22Rv1 (cell line): ENCODE results near the gene NUDT9.
"Not testable (repeated sequence)": the region's sequence is repeated elsewhere in the genome, so short reads cannot be mapped to it uniquely, and the experiment has no call there.

ENCODE experiments used
- ZFX ChIP-seq: fragments of 450-650 bp; IDR thresholded peaks from 2 replicates; pipeline ENCODE4 v1.6.1; 2017; ENCODE audit warnings: antibody characterized with exemption, borderline replicate concordance
- TF ChIP-seq, protein P1 (sequence below): fragments of 450-650 bp; IDR thresholded peaks from 2 replicates; pipeline ENCODE4 v1.5.1; 2017; ENCODE audit warnings: mild to moderate bottlenecking

DNA sequence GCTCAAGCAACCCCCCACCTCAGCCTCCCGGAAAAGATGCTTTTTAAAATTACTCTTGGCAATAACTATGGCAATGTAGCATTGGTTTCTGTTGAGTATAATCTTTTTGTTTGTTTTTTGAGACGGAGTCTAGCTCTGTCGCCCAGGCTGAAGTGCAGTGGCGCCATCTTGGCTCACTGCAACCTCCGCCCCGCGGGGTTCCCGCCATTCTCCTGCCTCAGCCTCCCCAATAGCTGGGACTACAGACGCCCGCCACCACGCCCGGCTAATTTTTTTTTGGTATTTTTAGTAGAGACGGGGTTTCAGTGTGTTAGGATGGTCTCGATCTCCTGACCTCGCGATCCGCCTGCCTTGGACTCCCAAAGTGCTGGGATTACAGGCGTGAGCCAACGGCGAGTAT is 32.3 kb upstream of the NUDT9 start:
- TF ChIP-seq, protein P1, sequence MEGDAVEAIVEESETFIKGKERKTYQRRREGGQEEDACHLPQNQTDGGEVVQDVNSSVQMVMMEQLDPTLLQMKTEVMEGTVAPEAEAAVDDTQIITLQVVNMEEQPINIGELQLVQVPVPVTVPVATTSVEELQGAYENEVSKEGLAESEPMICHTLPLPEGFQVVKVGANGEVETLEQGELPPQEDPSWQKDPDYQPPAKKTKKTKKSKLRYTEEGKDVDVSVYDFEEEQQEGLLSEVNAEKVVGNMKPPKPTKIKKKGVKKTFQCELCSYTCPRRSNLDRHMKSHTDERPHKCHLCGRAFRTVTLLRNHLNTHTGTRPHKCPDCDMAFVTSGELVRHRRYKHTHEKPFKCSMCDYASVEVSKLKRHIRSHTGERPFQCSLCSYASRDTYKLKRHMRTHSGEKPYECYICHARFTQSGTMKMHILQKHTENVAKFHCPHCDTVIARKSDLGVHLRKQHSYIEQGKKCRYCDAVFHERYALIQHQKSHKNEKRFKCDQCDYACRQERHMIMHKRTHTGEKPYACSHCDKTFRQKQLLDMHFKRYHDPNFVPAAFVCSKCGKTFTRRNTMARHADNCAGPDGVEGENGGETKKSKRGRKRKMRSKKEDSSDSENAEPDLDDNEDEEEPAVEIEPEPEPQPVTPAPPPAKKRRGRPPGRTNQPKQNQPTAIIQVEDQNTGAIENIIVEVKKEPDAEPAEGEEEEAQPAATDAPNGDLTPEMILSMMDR, result not testable (repeated sequence)
- TF ChIP-seq ZFX, result not testable (repeated sequence)
